Fibroblast of lung (primary cell): ENCODE data around the gene ANKRD13B. TPM values are rescaled to one million over a fixed set of nuclear protein-coding genes. Genes with fewer than 3 reads are reported as not detected.

Source experiments
- DNase-seq, 2 donors: peaks; one replicate each; pipeline versions ENCODE4 v3.0.0 to v3.0.0-alpha.2; 2010; ENCODE audit warnings: low read depth in 2 of 2
- H2AFZ ChIP-seq: 2 replicates; pipeline ENCODE4 v1.5.1; 2012; ENCODE audit warnings: low read length, control low read depth, inconsistent platforms
- H3K27ac ChIP-seq: 2 replicates; pipeline ENCODE4 v1.5.1; 2011; ENCODE audit warnings: low read length, control low read depth; ENCODE audit not compliant: insufficient read depth
- H3K27me3 ChIP-seq: 2 replicates; pipeline ENCODE4 v1.5.1; 2011; ENCODE audit warnings: mild to moderate bottlenecking, low read length; ENCODE audit not compliant: control insufficient read depth, insufficient read depth
- H3K36me3 ChIP-seq: 2 replicates; pipeline ENCODE4 v1.5.1; 2011; ENCODE audit warnings: low read length; ENCODE audit not compliant: control insufficient read depth, insufficient read depth
- H3K4me1 ChIP-seq: 2 replicates; pipeline ENCODE4 v1.5.1; 2011; ENCODE audit warnings: low read length; ENCODE audit not compliant: control insufficient read depth, insufficient read depth; ENCODE audit errors: extremely low read depth
- H3K4me2 ChIP-seq: 2 replicates; pipeline ENCODE4 v1.5.1; 2011; ENCODE audit warnings: low read length, control low read depth; ENCODE audit not compliant: insufficient read depth; ENCODE audit errors: extremely low read depth
- H3K4me3 ChIP-seq, 4 experiments: fragments of 200-600 bp in 1 of 4; sonication (generic) in 1 of 4; replicated peaks in 1 of 4; 2 replicates each; pipeline ENCODE4 v1.5.1; 2011 to 2016; ENCODE audit warnings: low read length in 4 of 4, low read depth in 3 of 4, mild to moderate bottlenecking in 3 of 4, control low read depth in 2 of 4, inconsistent platforms in 1 of 4, mixed read lengths in 1 of 4; ENCODE audit not compliant: insufficient read depth in 1 of 4; ENCODE audit errors: control extremely low read depth in 1 of 4
- H3K79me2 ChIP-seq: 2 replicates; pipeline ENCODE4 v1.5.1; 2012; ENCODE audit warnings: mild to moderate bottlenecking, low read length, inconsistent platforms; ENCODE audit not compliant: control insufficient read depth, insufficient read depth
- H3K9ac ChIP-seq: 2 replicates; pipeline ENCODE4 v1.5.1; 2011; ENCODE audit warnings: mild to moderate bottlenecking, low read length, control low read depth; ENCODE audit not compliant: insufficient read depth
- H3K9me3 ChIP-seq: 2 replicates; pipeline ENCODE4 v1.5.1; 2012; ENCODE audit warnings: low read depth, low read length; ENCODE audit not compliant: control insufficient read depth, insufficient read depth
- H4K20me1 ChIP-seq: 2 replicates; pipeline ENCODE4 v1.5.1; 2011; ENCODE audit warnings: low read length; ENCODE audit not compliant: control insufficient read depth, insufficient read depth; ENCODE audit errors: extremely low read depth
- CTCF ChIP-seq, 2 donors: IDR thresholded peaks in 1 of 2; conservative IDR thresholded peaks in 1 of 2; 1 replicate in 1 of 2; 2 replicates in 1 of 2; pipeline ENCODE4 v1.5.1; 2011 to 2012; ENCODE audit warnings: low read length in 2 of 2, control low read depth in 1 of 2, inconsistent platforms in 1 of 2, low read depth in 1 of 2, mild to moderate bottlenecking in 1 of 2
- EZH2 ChIP-seq: IDR thresholded peaks from 2 replicates; pipeline ENCODE4 v1.5.1; 2012; ENCODE audit warnings: low read length, control low read depth, mild to moderate bottlenecking; ENCODE audit errors: missing control alignments
- polyA plus RNA-seq, 2 donors: library from polyadenylated mRNA; depleted of rRNA in 1 of 2; stranded (reverse) in 1 of 2; unstranded in 1 of 2; fragments of >200 nt; gene quantifications; 2 replicates each; pipeline ENCODE4 v1.2.1, GENCODE V29; 2011 to 2012; ENCODE audit warnings: missing spikeins in 1 of 2
- total RNA-seq: library from RNA; depleted of rRNA; stranded (reverse); fragments of >200 nt; gene quantifications from 2 replicates; pipeline ENCODE4 v1.2.1, GENCODE V29; 2014

ANKRD13B gene
- total and polyA plus RNA-seq, 2 donors (not counting 1 experiment from before 2014, with no cell fraction given) = 1.4 to 6.3 TPM

DNA sequence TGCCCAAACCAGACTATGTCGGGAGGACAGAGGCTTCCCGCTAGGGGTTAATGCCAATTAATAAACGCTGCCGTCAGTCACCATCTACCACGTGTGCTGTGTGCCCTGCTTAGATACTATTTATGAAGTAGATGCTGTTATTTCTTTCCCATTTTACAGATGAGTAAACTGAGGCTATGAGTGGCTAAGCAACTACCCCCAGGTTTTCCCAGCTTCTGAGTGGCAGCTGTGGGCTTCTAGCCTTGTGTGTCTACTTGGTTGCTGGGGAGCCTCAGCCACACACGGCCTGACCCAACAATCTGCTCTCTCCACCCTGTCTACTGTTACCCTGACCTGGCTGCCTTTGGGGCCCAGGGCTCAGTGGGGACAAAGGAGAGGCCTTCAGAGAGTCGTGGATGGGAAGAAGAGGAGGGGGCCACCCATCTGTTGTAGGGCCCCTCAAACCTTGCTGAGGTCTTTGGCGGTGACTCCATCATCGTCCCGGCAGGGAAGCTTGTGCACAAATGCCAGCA is 10.6 kb upstream of the ANKRD13B start:
- peaks cover 36% of the 10 kb centered on the region for H3K79me2 ChIP-seq

DNA sequence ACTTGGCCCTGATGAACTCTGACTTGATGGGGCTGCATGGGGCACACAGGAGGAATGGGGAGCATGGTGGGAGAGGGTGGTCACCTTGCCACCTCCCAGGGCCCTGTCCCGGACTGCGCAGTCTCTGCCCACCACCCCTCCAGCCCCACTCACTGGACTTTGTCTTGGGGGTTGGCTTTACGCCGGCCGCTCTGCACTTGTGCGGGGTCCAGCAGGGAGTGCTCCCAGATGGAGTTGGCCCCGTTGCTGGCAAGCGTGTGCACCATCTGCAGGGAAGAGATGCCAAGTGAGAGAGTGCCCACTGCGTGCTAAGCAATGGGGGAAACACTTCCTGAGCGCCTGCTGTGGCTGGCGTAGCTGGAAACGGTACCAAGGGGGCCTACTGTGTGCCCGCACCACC is 10.2 kb upstream of the ANKRD13B start:
- Histone ChIP-seq H3K9ac (no peak overlapping the region), H3K9me3 (no peaks in the 10 kb centered on the region), H3K79me2 (peaks cover 41% of the 10 kb centered on the region), H3K4me2 (no peak overlapping the region), H2AFZ (no peak overlapping the region), H3K36me3 (peaks cover 16% of the 10 kb centered on the region), H3K4me3 (no peak overlapping the region), H4K20me1 (no peaks in the 10 kb centered on the region), H3K27ac (no peak overlapping the region), H3K4me1 (peaks cover 4% of the 10 kb centered on the region), H3K27me3 (no peaks in the 10 kb centered on the region)
- TF ChIP-seq CTCF (conservative IDR thresholded peaks at IDR 0.05 in 1 of 2, IDR thresholded peaks at IDR 0.05 in 1 of 2; ENCODE audit: low read depth in 1 of 2, low read length in 2 of 2) (no peak), EZH2 (no peak)
- no peak for DNase-seq

More for the DNA sequence above, 10.6 kb upstream of the ANKRD13B start:
- H2AFZ ChIP-seq = no peak overlapping the region
- H3K9ac ChIP-seq = no peak overlapping the region
- TF ChIP-seq CTCF (conservative IDR thresholded peaks at IDR 0.05 in 1 of 2, IDR thresholded peaks at IDR 0.05 in 1 of 2; ENCODE audit: low read depth in 1 of 2, low read length in 2 of 2) (no peak), EZH2 (no peak)
- no peaks in the 10 kb centered on the region for H3K9me3 ChIP-seq
- no peaks in the 10 kb centered on the region for H4K20me1 ChIP-seq
- no peak for DNase-seq
- peaks cover 16% of the 10 kb centered on the region for H3K36me3 ChIP-seq
- peaks cover 4% of the 10 kb centered on the region for H3K4me1 ChIP-seq
- no peak overlapping the region for H3K4me2 ChIP-seq
- H3K27ac ChIP-seq = no peak overlapping the region
- no peak overlapping the region for H3K4me3 ChIP-seq
- H3K27me3 ChIP-seq = no peaks in the 10 kb centered on the region

DNA sequence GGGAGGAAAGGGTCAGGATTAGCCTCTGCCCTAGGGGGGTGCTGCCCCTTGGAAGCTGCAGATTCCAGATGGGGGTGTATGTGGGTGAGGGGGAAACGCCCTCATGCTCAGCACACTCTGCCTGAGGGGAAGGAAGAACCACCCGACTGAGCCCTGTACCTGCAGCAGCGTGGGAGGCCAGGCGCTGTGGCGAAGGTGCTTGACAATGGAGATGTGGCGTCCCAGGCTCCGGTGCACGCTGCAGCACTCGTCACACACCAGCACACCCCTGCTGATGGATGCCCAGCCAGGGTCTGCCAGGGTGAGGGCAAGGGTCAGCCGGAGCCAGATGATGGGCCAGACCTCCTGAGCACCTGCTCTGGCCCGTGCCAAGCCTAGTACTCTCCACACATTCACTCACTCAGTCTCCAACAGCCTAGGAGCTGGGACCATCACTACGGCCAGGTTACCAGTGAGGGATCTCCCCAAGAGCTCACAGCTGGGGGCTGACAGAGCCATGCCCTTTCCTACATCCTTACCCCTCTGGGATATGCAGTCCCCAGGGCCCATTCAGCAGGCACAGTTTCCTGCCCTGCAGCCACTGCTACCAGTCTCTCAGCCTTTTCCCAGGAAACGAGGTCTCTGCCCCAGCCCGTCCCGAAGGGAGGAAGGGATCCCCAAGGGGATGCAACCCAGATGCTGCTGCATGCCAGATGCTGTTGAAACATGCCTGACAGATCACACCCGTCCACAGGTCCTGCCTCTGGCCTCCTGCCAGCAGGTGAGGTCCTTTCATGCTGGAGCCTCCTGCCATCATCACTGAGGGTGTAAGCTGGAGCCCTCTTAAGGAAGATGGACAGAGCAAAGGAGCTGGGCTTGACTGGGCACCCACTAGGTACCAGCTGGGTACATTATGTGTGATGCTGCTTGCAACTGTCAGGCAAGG is 9.3 kb upstream of the ANKRD13B start:
- DNase-seq = no peak
- H4K20me1 ChIP-seq = no peaks in the 10 kb centered on the region

More for the DNA sequence above, 9.3 kb upstream of the ANKRD13B start:
- H3K79me2 ChIP-seq = peaks cover 49% of the 10 kb centered on the region
- H3K4me1 ChIP-seq = peaks cover 5% of the 10 kb centered on the region
- no peak for TF ChIP-seq EZH2
- TF ChIP-seq CTCF (conservative IDR thresholded peaks at IDR 0.05 in 1 of 2, IDR thresholded peaks at IDR 0.05 in 1 of 2; ENCODE audit: low read depth in 1 of 2, low read length in 2 of 2) = no peak
- no peak overlapping the region for H2AFZ ChIP-seq
- H3K27ac ChIP-seq = no peak overlapping the region
- H3K9ac ChIP-seq = no peak overlapping the region
- H3K4me2 ChIP-seq = no peak overlapping the region
- H3K4me3 ChIP-seq = no peak overlapping the region
- H3K36me3 ChIP-seq = peaks cover 10% of the 10 kb centered on the region
- H3K9me3 ChIP-seq = no peaks in the 10 kb centered on the region
- no peaks in the 10 kb centered on the region for H3K27me3 ChIP-seq
